C4-2B (cell line): ENCODE results near the gene PMPCB.
"Not testable (repeated sequence)": the region's sequence is repeated elsewhere in the genome, so short reads cannot be mapped to it uniquely, and the experiment has no call there.

Source experiments
- CTCF ChIP-seq: fragments of 450-650 bp; conservative IDR thresholded peaks from 2 replicates; pipeline ENCODE4 v1.5.1; 2017; ENCODE audit warnings: mild to moderate bottlenecking
- ZFX ChIP-seq: fragments of 450-650 bp; IDR thresholded peaks from 2 replicates; pipeline ENCODE4 v1.6.1; 2017

- not testable (repeated sequence) for TF ChIP-seq CTCF, ZFX
Observed at GRCh38 chr7:103253699-103254506, 43.3 kb upstream of the PMPCB start.
